Stimulated activated CD4-positive, alpha-beta T cell treated with anti-CD3 and anti-CD28 coated beads, TNF-alpha, amount 100 ng/mL, for 48 hours (primary cell): ENCODE data around the gene PHACTR3.

Experiments used
- DNase-seq, 3 donors: peaks; one replicate each; pipeline ENCODE4 v3.0.0-alpha.2; 2020; ENCODE audit warnings: low read depth in 3 of 3

Gene PHACTR3

GRCh38 chr20:59647271-59647670, 42.9 kb downstream of the PHACTR3 start:
- DNase-seq: no peak

DNA sequence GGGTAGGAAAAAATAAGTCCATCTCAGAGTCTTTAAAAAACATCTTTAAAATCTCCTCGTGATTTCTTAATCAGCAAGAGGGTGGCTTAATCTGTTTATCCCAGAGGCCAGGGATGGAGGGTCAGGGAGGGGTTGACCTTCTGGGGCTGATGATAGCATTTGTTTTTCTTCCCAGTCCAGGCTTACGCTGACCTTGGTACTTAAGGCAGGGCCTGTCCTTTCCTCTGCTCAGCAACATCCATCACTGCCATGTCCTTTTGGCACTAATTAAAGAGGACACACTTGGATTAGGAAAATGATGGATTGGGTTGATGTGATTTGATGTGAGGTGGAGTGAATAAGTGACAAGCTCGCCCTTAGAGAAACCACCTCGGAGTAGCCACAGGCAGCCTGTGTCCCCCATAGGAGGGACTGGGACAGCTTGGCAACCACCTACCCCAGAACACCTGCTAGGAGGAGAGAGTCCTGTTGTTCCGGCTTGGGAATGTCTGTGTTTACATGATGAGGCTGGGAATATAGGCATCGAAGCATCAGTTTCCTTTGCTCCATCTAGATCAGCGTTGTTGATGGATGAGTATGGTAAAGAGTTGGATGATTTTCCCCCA, 44.2 kb downstream of the PHACTR3 start:
- no peak for DNase-seq

DNA sequence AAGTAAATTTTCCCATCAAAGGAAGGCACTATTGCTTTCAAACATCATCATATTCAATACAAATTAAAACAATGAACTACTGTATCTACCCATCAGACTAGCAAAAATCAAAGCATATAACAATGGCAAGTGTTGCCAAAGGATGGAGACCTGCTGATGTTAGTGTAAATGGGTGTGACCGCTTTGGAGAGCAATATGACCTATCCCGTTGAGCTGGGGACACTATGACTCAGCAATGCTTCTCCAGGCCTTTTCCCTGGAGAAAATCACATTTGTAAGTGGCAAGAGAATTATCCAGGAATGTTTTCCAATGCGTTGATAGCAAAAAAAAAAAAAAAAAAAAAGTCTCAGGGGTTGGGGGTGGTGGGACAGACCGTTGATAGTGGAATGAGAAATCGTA, 46.1 kb downstream of the PHACTR3 start:
- DNase-seq: no peak

DNA sequence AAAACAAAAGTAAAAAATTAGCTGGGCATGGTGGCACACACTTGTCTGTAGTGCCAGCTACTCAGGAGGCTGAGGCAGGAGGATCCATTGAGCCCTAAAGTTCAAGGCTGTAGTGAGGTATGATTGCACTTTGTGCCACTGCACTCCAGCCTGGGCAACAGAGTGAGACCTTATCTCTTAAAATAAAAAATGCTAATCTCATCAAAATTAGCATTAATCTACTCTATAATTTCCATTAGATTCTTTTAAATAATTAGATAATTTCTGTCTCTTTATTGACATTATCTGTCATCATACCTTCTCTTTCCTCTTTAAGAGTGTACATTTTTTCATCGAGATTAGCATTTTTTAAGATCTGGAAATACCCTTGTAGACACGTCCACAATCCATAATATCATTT, 48.0 kb downstream of the PHACTR3 start:
- DNase-seq: no peak

GRCh38 chr20:59656417-59656816, 52.1 kb downstream of the PHACTR3 start:
- no peak for DNase-seq

- no peak for DNase-seq
These were observed 53.2 kb downstream of the PHACTR3 start for GRCh38 chr20:59657459-59658046.

GRCh38 chr20:59660471-59660870, 56.1 kb downstream of the PHACTR3 start:
- no peak for DNase-seq

- DNase-seq: no peak
These were observed 56.8 kb downstream of the PHACTR3 start for GRCh38 chr20:59661153-59661552.

- DNase-seq: no peak
These were observed 57.3 kb downstream of the PHACTR3 start for GRCh38 chr20:59661621-59662020.

DNA sequence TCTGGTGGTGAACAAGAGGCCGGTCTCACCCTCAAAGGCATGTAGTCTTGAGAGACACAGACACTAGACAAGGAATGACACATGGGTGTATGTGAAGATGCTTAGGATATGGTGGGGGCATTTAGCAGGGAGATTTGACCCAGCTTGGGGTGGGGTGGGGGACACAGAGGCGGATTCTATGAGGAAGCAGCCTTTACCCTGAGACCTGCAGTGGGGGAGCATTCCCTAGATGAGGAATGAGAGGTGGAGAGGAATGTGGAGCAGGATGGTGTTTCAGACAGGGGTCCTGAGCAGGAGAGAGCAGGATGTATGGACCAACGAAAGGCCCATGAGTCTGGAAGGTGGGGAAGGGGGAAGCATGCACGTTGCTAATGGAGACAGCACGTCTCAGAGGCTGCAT, 57.8 kb downstream of the PHACTR3 start:
- DNase-seq: no peak

DNA sequence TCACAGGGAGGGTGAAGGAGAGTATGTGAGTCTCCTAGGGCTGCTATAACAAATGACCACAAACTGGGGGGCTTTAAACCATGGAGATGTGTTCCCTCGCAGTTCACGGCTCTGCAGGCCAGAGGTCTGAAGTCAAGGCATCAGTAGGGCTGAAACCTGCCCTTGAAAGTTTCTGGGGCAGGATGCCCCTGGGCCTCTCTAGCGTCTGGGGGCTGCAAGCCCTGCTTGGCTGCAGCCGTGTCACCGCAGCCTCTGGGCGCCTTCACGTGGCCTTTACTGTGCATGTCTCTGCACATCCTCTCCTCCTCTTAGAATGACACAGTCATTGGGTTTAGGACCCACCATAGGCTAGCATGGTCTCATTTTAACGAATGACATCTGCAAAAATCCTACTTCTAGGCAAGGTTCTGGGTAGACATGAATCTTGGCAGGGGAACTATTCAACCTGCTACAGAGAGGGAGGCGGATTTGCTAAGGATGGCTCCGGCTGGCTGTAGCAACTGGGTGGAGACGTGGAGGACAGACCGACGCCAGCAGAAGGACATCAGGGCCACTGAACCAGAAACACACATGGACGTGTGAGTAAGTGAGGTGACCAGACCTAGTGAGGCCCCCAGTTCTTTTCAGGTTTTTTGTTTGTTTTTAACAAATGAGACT, 58.6 kb downstream of the PHACTR3 start:
- DNase-seq: no peak

DNA sequence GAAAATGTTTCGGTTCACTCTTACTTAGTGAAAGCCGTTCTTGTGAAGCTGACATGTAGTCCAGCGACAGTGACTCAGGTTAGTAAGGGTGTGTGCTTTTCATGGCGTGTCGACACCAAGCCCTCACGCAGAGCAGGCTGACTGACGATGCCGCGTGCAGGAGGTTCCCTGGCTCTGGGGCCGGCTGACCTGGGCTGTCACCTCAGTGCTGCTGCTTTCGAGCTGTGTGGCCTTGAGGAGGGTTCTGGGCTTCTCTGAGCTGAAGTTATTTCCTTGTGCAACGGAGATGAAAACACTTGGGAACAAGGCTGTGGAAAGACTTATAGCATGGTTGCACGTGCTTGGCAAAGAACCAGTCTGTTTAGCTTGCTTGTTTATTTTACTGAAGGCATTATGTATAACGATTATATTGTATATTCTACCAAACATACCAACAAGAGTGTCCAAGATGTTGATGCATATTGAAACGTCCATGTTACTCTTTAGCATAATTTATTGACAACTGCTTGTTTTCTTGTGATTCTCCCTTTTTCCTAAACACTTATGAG, 59.2 kb downstream of the PHACTR3 start:
- no peak for DNase-seq

- no peak for DNase-seq
These were observed 60.1 kb downstream of the PHACTR3 start for GRCh38 chr20:59664421-59664941.

DNA sequence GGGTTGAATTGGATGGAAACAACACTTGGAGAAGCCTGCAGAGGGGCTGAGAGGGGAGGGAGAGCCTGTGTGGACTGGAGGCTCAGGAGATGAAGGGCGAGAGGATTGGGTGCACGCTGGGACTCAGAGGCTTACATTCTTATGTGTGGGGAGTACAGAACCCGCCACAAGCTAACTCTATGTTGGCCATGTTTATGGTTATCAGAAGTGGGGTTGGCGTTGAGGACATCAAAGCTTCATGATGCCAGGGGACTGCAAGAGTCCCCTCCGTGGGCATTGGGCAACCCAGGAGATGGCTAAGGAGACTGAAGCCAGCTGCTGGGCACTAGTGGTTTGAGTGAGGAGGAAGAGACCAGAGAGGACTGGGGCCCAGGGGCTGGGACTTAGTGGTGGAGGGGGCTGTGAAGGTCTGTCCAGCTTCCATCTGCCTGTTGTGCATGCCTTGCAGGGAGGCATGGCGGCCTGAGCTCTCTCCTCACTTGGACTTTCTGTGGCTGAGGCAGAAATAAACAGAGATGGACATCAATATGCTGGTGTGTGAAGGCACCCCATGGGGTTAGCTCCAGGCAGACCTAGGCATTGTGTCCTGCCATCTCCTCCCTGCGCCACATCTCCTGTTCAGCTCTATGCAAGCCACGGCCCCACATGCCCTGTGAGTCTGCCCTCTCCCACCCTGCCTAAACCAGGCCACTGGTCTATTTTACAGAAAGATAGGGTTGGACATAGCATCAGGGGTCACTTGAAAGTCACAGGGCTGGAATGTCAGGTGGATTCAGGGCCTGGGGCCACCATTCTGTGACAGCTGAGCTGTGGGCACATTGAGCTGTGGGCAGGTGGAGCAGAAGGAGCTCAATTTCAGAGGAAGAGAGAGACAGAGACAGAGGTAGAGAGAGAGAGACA, 61.6 kb downstream of the PHACTR3 start:
- no peak for DNase-seq

GRCh38 chr20:59666586-59666985, 62.2 kb downstream of the PHACTR3 start:
- DNase-seq: no peak

DNA sequence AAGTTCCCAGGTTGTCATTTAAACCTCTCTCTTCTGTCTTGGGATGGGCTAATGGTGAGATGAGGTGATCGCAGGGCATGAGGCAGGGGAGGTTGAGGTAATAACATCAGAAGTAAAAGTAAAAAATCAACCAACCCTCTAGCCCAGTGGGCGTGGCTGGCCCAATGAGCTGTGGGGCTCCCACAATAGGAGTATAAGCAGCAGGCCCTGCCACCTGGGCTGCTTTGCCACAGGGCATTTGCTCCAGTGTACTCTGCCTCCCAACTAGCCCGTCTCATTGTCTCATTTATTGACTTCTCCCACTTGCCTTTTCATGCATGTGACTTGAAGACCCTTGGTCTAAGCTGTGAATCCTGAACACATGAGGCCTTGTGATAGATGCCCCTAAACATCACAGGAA, 62.8 kb downstream of the PHACTR3 start:
- DNase-seq: no peak

DNA sequence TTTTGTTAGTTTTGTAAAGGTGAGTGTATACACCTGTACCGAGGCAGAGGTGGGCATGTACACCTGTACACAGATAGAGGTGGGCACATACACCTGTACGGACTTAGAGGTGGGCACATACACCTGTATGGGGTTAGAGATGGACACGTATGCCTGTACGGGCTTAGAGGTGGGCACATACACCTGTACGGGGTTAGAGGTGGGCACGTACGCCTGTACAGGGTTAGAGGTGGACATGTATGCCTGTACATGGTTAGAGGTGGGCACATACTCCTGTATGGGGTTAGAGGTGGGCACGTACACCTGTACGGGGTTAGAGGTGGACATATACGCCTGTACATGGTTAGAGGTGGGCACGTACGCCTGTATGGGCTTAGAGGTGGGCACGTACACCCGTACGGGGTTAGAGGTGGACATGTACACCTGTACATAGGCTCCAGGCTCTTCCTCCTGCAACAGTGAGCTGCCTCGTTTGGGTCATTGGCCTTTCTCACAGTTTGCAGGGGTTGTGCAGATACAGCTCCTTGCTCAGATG, 63.7 kb downstream of the PHACTR3 start:
- DNase-seq: no peak

DNA sequence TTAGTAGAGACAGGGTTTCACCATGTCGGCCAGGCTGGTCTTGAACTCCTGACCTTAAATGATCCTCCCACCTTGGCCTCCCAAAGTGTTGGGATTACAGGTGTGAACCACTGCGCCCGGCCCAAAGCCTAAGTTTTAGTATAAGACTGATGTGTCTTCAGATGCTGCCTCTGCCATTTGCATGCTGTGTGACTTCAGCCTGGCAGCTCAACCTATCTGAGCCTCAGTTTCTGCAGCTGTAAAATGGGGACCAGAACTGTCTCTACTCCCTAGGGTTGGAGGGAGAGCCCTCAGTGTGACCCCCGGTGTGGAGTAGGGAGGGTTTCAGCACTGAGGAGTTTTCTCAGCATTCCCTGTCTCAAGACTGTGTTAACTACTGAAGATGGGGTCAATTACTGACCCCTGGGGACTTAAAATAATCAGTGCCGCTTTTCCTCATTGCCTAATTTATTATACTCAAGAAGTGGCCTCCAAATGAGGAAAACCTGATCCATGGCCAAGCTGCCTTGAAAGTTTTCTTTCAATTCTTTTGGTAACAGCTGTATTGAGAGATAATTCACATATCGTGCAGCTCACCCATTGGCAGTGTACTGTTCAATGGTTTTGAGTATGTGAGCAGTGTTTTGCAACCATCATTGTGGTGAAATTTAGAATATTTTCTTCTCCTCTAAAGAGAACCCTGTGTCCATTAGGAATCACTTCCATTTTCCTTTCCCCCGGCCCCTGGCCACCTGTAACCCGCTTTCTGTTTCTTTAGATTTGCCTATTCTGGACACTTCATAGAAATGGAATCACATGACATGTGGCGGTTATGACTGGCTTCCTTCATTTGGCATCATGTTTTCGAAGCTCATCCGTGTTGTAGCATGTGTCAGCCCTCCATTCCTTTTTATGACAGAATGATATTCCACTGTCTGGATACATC, 64.8 kb downstream of the PHACTR3 start:
- DNase-seq: no peak

GRCh38 chr20:59670786-59671492, 66.6 kb downstream of the PHACTR3 start:
- DNase-seq: no peak
